KMS-11 (cell line): ENCODE data around the gene ACKR3.

ENCODE experiments used
- H2AFZ ChIP-seq: fragments of 200-600 bp; sonication (generic); 2 replicates; pipeline ENCODE4 v1.6.1; 2016; ENCODE audit warnings: antibody characterized with exemption, mixed run types, low read depth
- H3K27ac ChIP-seq: fragments of 200-600 bp; sonication (generic); 2 replicates; pipeline ENCODE4 v1.6.1; 2016; ENCODE audit warnings: mild to moderate bottlenecking, mixed run types
- H3K27me3 ChIP-seq: fragments of 200-600 bp; sonication (generic); 2 replicates; pipeline ENCODE4 v1.6.1; 2017; ENCODE audit warnings: mild to moderate bottlenecking, low read depth, mixed run types, moderate library complexity; ENCODE audit not compliant: insufficient read depth
- H3K36me3 ChIP-seq: fragments of 200-600 bp; sonication (generic); 2 replicates; pipeline ENCODE4 v1.6.1; 2017; ENCODE audit warnings: mild to moderate bottlenecking, mixed run types; ENCODE audit not compliant: insufficient read depth
- H3K4me1 ChIP-seq: fragments of 200-600 bp; sonication (generic); 2 replicates; pipeline ENCODE4 v1.6.1; 2016; ENCODE audit warnings: mild to moderate bottlenecking, low read depth, mixed run types; ENCODE audit not compliant: poor library complexity, severe bottlenecking
- H3K4me2 ChIP-seq: fragments of 200-600 bp; sonication (generic); 2 replicates; pipeline ENCODE4 v1.7.0; 2016; ENCODE audit warnings: mild to moderate bottlenecking, mixed run types
- H3K4me3 ChIP-seq: fragments of 200-600 bp; sonication (generic); IDR thresholded peaks from 2 replicates; pipeline ENCODE4 v1.6.1; 2017; ENCODE audit warnings: low read depth, low read length, mixed read lengths; ENCODE audit not compliant: insufficient read depth
- H3K79me2 ChIP-seq: fragments of 200-600 bp; sonication (generic); 2 replicates; pipeline ENCODE4 v1.6.1; 2016; ENCODE audit warnings: low read depth, mixed run types; ENCODE audit not compliant: insufficient read depth
- H3K9ac ChIP-seq: fragments of 200-600 bp; sonication (generic); 2 replicates; pipeline ENCODE4 v1.6.1; 2016; ENCODE audit warnings: mild to moderate bottlenecking, mixed run types
- H4K20me1 ChIP-seq: fragments of 200-600 bp; sonication (generic); 2 replicates; pipeline ENCODE4 v1.6.1; 2016; ENCODE audit warnings: mild to moderate bottlenecking, mixed run types; ENCODE audit not compliant: insufficient read depth
- TF ChIP-seq, protein P1 (sequence below): fragments of 200-600 bp; sonication (generic); conservative IDR thresholded peaks from 2 replicates; pipeline ENCODE4 v1.6.1; 2017; ENCODE audit warnings: low read depth, mild to moderate bottlenecking, antibody characterized with exemption, low read length, moderate library complexity, mixed read lengths

Gene ACKR3

DNA sequence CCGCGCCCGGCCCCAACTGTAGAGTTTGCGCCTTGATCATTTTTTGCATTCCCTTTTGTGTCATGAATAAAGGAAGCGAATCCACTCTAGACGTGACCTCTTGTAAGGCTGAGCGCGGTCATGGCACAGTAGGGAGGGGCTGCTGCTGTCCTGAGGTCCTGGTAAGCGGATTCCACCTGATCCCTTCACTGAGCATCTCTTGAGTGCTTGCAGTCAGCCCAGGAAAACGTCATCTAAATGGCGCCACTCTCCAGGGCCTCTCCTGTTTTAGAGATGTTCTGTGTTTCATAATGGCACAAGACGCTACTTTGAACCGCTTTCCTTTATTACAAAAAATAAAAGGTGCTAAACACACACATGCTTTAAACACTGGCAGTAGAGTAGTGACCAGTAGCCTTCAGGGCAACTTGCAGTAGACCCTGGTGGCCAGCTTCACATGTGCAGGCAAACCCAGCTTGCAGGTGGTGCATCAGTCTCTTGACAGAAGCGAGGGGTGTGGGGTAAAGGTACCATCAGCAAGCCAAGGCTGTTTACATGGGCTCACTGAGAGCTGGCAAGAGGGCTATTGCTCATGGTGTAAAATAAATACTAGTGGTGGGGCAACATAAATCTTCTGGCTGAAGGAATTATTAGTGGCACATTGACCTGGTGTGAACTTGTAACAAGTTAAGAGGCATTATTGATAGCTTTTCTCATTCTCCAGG is 43.0 kb upstream of the ACKR3 start:
- Histone ChIP-seq H3K79me2 (no peaks in the 10 kb centered on the region), H3K4me3 (no peak overlapping the region), H3K27me3 (no peaks in the 10 kb centered on the region), H3K27ac (no peak overlapping the region), H3K4me1 (no peaks in the 10 kb centered on the region), H3K9ac (no peak overlapping the region), H2AFZ (no peak overlapping the region), H4K20me1 (no peaks in the 10 kb centered on the region), H3K4me2 (no peak overlapping the region), H3K36me3 (no peaks in the 10 kb centered on the region)
- TF ChIP-seq, protein P1, sequence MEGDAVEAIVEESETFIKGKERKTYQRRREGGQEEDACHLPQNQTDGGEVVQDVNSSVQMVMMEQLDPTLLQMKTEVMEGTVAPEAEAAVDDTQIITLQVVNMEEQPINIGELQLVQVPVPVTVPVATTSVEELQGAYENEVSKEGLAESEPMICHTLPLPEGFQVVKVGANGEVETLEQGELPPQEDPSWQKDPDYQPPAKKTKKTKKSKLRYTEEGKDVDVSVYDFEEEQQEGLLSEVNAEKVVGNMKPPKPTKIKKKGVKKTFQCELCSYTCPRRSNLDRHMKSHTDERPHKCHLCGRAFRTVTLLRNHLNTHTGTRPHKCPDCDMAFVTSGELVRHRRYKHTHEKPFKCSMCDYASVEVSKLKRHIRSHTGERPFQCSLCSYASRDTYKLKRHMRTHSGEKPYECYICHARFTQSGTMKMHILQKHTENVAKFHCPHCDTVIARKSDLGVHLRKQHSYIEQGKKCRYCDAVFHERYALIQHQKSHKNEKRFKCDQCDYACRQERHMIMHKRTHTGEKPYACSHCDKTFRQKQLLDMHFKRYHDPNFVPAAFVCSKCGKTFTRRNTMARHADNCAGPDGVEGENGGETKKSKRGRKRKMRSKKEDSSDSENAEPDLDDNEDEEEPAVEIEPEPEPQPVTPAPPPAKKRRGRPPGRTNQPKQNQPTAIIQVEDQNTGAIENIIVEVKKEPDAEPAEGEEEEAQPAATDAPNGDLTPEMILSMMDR = no peak

DNA sequence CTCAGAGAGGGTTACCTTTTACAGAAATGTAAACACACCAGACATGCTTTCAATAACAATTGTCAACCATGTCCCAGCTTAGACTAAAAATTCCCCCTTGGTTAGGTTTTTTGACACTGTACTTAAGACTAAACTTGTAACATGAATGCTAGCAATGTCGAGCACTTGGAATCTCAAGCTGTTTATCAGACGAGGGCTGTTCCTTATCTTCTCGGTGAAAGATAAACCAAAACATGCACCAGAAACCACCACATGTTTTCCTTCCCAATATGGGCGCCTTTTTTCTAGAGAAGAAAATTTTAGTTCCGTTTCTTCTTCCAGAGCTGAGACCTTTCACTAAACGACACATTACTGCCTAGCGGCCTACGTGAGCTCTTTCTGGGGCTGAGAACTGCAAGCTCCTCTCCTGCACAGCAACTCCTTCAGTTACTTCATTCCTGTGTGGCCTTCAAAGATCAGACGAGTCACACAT is 42.4 kb upstream of the ACKR3 start:
- Histone ChIP-seq H2AFZ (no peak overlapping the region), H3K9ac (no peak overlapping the region), H4K20me1 (no peaks in the 10 kb centered on the region), H3K4me2 (no peak overlapping the region), H3K4me1 (no peaks in the 10 kb centered on the region), H3K36me3 (no peaks in the 10 kb centered on the region), H3K27ac (no peak overlapping the region), H3K79me2 (no peaks in the 10 kb centered on the region), H3K4me3 (no peak overlapping the region), H3K27me3 (no peaks in the 10 kb centered on the region)
- TF ChIP-seq, protein P1 = no peak

DNA sequence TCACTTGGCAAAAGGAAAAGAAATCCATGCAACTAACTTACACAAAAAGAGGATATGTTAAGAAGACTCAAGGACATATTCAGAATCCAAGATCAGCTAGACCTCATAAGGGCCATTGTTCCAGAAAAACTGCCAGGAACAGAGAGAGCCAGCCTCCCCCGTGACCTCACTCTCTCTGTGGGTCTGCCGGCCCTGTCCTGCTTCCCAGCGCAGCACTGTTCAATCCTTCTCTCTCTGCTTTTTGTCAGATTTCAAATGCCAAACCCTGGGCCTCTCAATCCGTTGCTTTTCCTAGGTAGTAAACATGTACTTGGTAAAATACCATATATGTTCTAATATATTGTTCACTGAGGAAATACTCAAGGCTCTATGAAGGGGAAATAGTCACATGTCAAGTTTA is 40.0 kb upstream of the ACKR3 start:
- no peaks in the 10 kb centered on the region for H3K4me1 ChIP-seq
- no peaks in the 10 kb centered on the region for H3K36me3 ChIP-seq
- H4K20me1 ChIP-seq = no peaks in the 10 kb centered on the region
- TF ChIP-seq, protein P1 = no peak
- H3K9ac ChIP-seq = no peak overlapping the region
- H3K4me3 ChIP-seq = no peak overlapping the region
- H3K79me2 ChIP-seq = no peaks in the 10 kb centered on the region
- H3K27ac ChIP-seq = no peak overlapping the region
- no peaks in the 10 kb centered on the region for H3K27me3 ChIP-seq
- H2AFZ ChIP-seq = no peak overlapping the region
- no peak overlapping the region for H3K4me2 ChIP-seq

DNA sequence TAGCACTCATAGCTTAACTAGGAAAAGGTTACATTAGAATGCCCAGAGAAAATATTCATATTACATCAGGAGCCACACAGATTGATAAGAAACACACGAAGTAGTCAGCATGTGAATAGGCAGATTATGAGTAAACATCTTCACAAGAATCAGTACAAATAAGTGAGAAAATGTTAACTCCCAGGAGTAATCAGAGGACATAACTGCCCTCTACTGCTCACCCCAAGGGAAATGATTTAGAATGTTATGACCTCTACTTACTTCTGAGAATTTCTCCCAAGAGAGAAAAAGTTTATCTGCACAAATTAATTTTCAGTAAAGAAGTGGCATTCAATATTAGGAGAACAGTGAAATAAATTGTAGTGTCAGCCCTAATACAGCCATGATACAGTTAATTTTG is 39.1 kb upstream of the ACKR3 start:
- Histone ChIP-seq H2AFZ (no peak overlapping the region), H3K4me2 (no peak overlapping the region), H3K9ac (no peak overlapping the region), H3K36me3 (no peaks in the 10 kb centered on the region), H3K27me3 (no peaks in the 10 kb centered on the region), H3K79me2 (no peaks in the 10 kb centered on the region), H3K4me1 (no peaks in the 10 kb centered on the region), H3K27ac (no peak overlapping the region), H3K4me3 (no peak overlapping the region), H4K20me1 (no peaks in the 10 kb centered on the region)
- TF ChIP-seq, protein P1 = no peak
